LHCN-M2 (cell line): ENCODE data around the gene CDKL1. TPM values are rescaled to one million over a fixed set of nuclear protein-coding genes. Genes with fewer than 3 reads are reported as not detected.
A peak's percentile ranks its signal among the peaks of the same experiment; 100 is the strongest.

Source experiments
- DNase-seq: peaks from one replicate; pipeline ENCODE4 v3.0.0-alpha.2; 2012; ENCODE audit warnings: low read depth
- polyA plus RNA-seq: library from polyadenylated mRNA; unstranded; fragments of >200 nt; gene quantifications from one replicate; pipeline ENCODE4 v1.2.1, GENCODE V29; 2012; ENCODE audit warnings: missing spikeins
- total RNA-seq: library from RNA; depleted of rRNA; stranded (reverse); fragments of >200 nt; gene quantifications from 2 replicates; pipeline ENCODE4 v1.2.3, GENCODE V29; 2014; rRNA removed

Gene CDKL1
- 2.1 and 3.0 TPM in 2 replicates for total RNA-seq
- polyA plus RNA-seq = 2.2 TPM

GRCh38 chr14:50396631-50397389, at the start of gene CDKL1:
CDKL1 (minus strand) TSS chr14:50396881; CDS start chr14:50395868, 1,013 bp downstream.
- DNase-seq = peak; percentile 72

GRCh38 chr14:50434528-50434927, 37.8 kb upstream of the CDKL1 start:
- no peak for DNase-seq

- DNase-seq = no peak
Measured at GRCh38 chr14:50432131-50432530, 35.5 kb upstream of the CDKL1 start.

GRCh38 chr14:50425816-50426215, 29.1 kb upstream of the CDKL1 start:
- DNase-seq = peak; percentile 28

GRCh38 chr14:50425105-50425504, 28.4 kb upstream of the CDKL1 start:
- no peak for DNase-seq

GRCh38 chr14:50423529-50423928, 26.8 kb upstream of the CDKL1 start:
- no peak for DNase-seq

- no peak for DNase-seq
Measured at GRCh38 chr14:50421499-50421898, 24.8 kb upstream of the CDKL1 start.

- peak; percentile 26 for DNase-seq
Measured at GRCh38 chr14:50417853-50418252, 21.2 kb upstream of the CDKL1 start.

- peak; percentile 64 for DNase-seq
Measured at GRCh38 chr14:50410921-50411320, 14.2 kb upstream of the CDKL1 start.

- DNase-seq = no peak
Measured at GRCh38 chr14:50410071-50410470, 13.4 kb upstream of the CDKL1 start.

GRCh38 chr14:50407111-50407812, 10.6 kb upstream of the CDKL1 start:
- no peak for DNase-seq

- DNase-seq = no peak
Measured at GRCh38 chr14:50403419-50403818, 6.7 kb upstream of the CDKL1 start.

GRCh38 chr14:50402965-50403364, 6.3 kb upstream of the CDKL1 start:
- no peak for DNase-seq

- no peak for DNase-seq
Measured at GRCh38 chr14:50400461-50400860, 3.8 kb upstream of the CDKL1 start.

- DNase-seq = peak; percentile 56
Measured at GRCh38 chr14:50399251-50400032, 2.8 kb upstream of the CDKL1 start.

GRCh38 chr14:50398189-50398580, 1.5 kb upstream of the CDKL1 start:
- no peak for DNase-seq

- DNase-seq = peak; percentile 68
Measured at GRCh38 chr14:50397390-50398188, 908 bp upstream of the CDKL1 start.

GRCh38 chr14:50395448-50395847, 1.2 kb downstream of the CDKL1 start:
- DNase-seq = no peak

GRCh38 chr14:50394713-50395112, 2.0 kb downstream of the CDKL1 start:
- no peak for DNase-seq

- DNase-seq = no peak
Measured at GRCh38 chr14:50389668-50390441, 6.8 kb downstream of the CDKL1 start.
